ENCODE measurements around the gene KRTAP20-3.

KRTAP20-3 gene

DNA sequence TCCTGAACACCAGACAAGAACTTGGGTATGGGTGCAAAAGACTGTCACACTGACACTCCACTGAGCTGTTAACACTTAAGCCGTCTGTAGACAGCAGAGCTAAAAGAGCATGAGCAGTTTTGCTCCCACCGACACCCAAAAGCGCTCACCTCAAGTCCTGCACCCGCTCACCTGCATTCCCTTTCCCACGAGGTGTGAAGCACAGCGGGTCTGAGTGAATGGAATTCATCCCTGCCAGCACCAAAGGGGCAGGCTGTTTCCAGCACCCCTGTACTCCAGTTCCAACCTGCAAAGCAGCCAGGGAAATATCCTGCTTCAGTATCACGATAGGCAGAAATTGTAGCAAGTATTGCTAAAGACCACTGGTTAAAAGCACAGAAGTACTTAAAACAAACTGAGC, 47.2 kb downstream of the KRTAP20-3 start:
- DNase-seq = no peak
